ENCODE measurements around the gene LRMDA.

The LRMDA gene

GRCh38 chr10:75592791-75593643 lies 161.6 kb downstream of the LRMDA start:
- no peak overlapping the region for H3K4me3 ChIP-seq (ENCODE audit: low read depth, low read length)
- TF ChIP-seq CTCF (IDR thresholded peaks at IDR 0.05; ENCODE audit: borderline replicate concordance, insufficient read depth, low read depth, low read length), result no peak

GRCh38 chr10:75593692-75594556 lies 162.5 kb downstream of the LRMDA start:
- no peak overlapping the region for H3K4me3 ChIP-seq (ENCODE audit: low read depth, low read length)
- peak; percentile 23; the same call in 1 of the 2 replicates for TF ChIP-seq CTCF (IDR thresholded peaks at IDR 0.05; ENCODE audit: borderline replicate concordance, insufficient read depth, low read depth, low read length)

- TF ChIP-seq CTCF (IDR thresholded peaks at IDR 0.05; ENCODE audit: borderline replicate concordance, insufficient read depth, low read depth, low read length), result no peak
- H3K4me3 ChIP-seq (ENCODE audit: low read depth, low read length), result no peak overlapping the region
These were observed 165.7 kb downstream of the LRMDA start for GRCh38 chr10:75596930-75597620.

GRCh38 chr10:75597773-75598440 lies 166.5 kb downstream of the LRMDA start:
- no peak overlapping the region for H3K4me3 ChIP-seq (ENCODE audit: low read depth, low read length)
- TF ChIP-seq CTCF (IDR thresholded peaks at IDR 0.05; ENCODE audit: borderline replicate concordance, insufficient read depth, low read depth, low read length), result no peak

- no peak for TF ChIP-seq CTCF (IDR thresholded peaks at IDR 0.05; ENCODE audit: borderline replicate concordance, insufficient read depth, low read depth, low read length)
- no peak overlapping the region for H3K4me3 ChIP-seq (ENCODE audit: low read depth, low read length)
These were observed 167.6 kb downstream of the LRMDA start for GRCh38 chr10:75598998-75599397.

GRCh38 chr10:75599875-75600648 lies 168.6 kb downstream of the LRMDA start:
- no peak overlapping the region for H3K4me3 ChIP-seq (ENCODE audit: low read depth, low read length)
- no peak for TF ChIP-seq CTCF (IDR thresholded peaks at IDR 0.05; ENCODE audit: borderline replicate concordance, insufficient read depth, low read depth, low read length)
